Measurements from ENCODE around the gene SCIMP. TPM values are rescaled to one million over a fixed set of nuclear protein-coding genes. Genes with fewer than 3 reads are reported as not detected.

SCIMP gene
- polyA plus RNA-seq, 1 donor (not counting 4 experiments of a cell fraction or from before 2014, with no cell fraction given), result not detected

DNA sequence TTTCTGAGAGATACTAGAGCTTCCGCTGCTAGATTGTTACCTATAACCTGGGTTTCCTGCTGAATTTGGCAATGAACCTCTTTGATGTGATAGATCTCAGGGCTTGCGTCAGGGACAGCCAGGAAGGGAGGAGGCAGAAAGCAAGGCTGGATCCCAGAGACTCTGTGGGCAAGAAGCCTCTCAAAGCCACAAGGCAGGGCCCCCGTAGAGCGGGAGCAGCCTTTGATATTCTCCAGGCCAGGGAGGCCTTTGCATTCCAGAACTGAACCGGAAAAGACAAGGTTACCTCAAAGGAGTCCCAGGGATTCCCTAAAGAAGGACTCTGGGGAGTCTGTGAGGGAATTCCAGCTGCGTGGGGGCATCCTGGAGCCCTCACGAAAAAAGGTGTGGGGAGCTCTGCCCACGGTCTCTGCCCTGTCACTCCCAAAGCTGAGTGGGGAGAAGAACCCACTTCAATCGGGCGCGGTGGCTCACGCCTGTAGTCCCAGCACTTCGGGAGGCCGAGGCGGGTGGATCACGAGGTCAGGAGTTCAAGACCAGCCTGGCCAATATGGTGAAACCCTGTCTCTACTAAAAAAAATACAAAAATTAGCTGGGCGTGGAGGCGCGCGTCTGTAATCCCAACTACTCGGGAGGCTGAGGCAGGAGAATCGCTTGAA is 14.3 kb upstream of the SCIMP start:
- H2AFZ ChIP-seq (ENCODE audit: control insufficient read depth, low read length), result no peak overlapping the region
- H3K27me3 ChIP-seq (ENCODE audit: control insufficient read depth, extremely low read depth, insufficient read depth, low read length), result no peaks in the 10 kb centered on the region
- H3K36me3 ChIP-seq (ENCODE audit: control insufficient read depth in 2 of 2, extremely low read depth in 1 of 2, insufficient read depth in 2 of 2, low read length in 2 of 2), result no peaks in the 10 kb centered on the region
- H3K4me2 ChIP-seq (ENCODE audit: control insufficient read depth, extremely low read depth, insufficient read depth, low read depth, low read length), result no peak overlapping the region
- H3K9me1 ChIP-seq (ENCODE audit: control insufficient read depth, extremely low read depth, insufficient read depth, low read length), result no peaks in the 10 kb centered on the region
- no peak overlapping the region for H3K4me3 ChIP-seq (ENCODE audit: control insufficient read depth in 2 of 3, extremely low read depth in 1 of 3, insufficient read depth in 2 of 3, low read depth in 1 of 3, low read length in 3 of 3)
- no peak overlapping the region for H3K27ac ChIP-seq (ENCODE audit: control insufficient read depth, insufficient read depth, low read length)
- no peak overlapping the region for H3K9ac ChIP-seq (ENCODE audit: control insufficient read depth, extremely low read depth, insufficient read depth, low read length)
- dilution Hi-C loops (cut with MboI; ENCODE audit: extremely low pct_ligation_motif_present, low sequenced_read_pairs), result no loop called here
- FAIRE-seq (no peak), DNase-seq (ENCODE audit: low read depth, low spot score) (no peak)
- H3K9me3 ChIP-seq (ENCODE audit: control insufficient read depth, low read depth, low read length), result no peaks in the 10 kb centered on the region
- H3K4me1 ChIP-seq (ENCODE audit: control insufficient read depth, extremely low read depth, insufficient read depth, low read length), result peaks cover 2% of the 10 kb centered on the region
- no peaks in the 10 kb centered on the region for H4K20me1 ChIP-seq (ENCODE audit: control insufficient read depth, extremely low read depth, insufficient read depth, low read length)
- TF ChIP-seq, protein P1, sequence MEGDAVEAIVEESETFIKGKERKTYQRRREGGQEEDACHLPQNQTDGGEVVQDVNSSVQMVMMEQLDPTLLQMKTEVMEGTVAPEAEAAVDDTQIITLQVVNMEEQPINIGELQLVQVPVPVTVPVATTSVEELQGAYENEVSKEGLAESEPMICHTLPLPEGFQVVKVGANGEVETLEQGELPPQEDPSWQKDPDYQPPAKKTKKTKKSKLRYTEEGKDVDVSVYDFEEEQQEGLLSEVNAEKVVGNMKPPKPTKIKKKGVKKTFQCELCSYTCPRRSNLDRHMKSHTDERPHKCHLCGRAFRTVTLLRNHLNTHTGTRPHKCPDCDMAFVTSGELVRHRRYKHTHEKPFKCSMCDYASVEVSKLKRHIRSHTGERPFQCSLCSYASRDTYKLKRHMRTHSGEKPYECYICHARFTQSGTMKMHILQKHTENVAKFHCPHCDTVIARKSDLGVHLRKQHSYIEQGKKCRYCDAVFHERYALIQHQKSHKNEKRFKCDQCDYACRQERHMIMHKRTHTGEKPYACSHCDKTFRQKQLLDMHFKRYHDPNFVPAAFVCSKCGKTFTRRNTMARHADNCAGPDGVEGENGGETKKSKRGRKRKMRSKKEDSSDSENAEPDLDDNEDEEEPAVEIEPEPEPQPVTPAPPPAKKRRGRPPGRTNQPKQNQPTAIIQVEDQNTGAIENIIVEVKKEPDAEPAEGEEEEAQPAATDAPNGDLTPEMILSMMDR (optimal IDR thresholded peaks at IDR 0.05 in 1 of 3, IDR thresholded peaks at IDR 0.05 in 1 of 3, conservative IDR thresholded peaks at IDR 0.05 in 1 of 3; ENCODE audit: extremely low read depth in 1 of 3, insufficient read depth in 2 of 3, low read length in 3 of 3), result no peak
- no peak for TF ChIP-seq EZH2 (IDR thresholded peaks at IDR 0.05; ENCODE audit: low read length)
- H3K79me2 ChIP-seq (ENCODE audit: control insufficient read depth, insufficient read depth, low read length), result no peaks in the 10 kb centered on the region

DNA sequence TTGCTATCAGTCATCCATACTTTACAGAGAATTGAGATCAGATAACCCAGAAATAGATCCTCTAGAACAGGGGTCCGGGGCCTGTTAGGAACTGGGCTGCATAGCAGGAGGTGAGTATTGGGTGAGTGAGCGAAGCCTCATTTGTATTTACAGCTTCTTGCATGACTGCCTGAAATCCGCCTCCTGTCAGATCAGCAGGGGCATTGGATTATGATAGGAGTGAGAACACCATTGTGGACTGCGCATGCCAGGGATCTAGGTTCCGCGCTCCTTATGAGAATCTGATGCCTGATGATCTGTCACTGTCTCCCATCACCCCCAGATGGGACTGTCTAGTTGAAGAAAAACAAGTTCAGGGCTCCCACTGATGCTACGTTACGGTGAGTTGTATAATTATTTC is 13.0 kb upstream of the SCIMP start:
- H3K9me1 ChIP-seq (ENCODE audit: control insufficient read depth, extremely low read depth, insufficient read depth, low read length), result no peaks in the 10 kb centered on the region
- no peak for TF ChIP-seq EZH2 (IDR thresholded peaks at IDR 0.05; ENCODE audit: low read length)
- TF ChIP-seq, protein P1 (optimal IDR thresholded peaks at IDR 0.05 in 1 of 3, IDR thresholded peaks at IDR 0.05 in 1 of 3, conservative IDR thresholded peaks at IDR 0.05 in 1 of 3; ENCODE audit: extremely low read depth in 1 of 3, insufficient read depth in 2 of 3, low read length in 3 of 3), result no peak
- no peaks in the 10 kb centered on the region for H3K27me3 ChIP-seq (ENCODE audit: control insufficient read depth, extremely low read depth, insufficient read depth, low read length)
- dilution Hi-C loops (cut with MboI; ENCODE audit: extremely low pct_ligation_motif_present, low sequenced_read_pairs), result no loop called here
- H3K4me2 ChIP-seq (ENCODE audit: control insufficient read depth, extremely low read depth, insufficient read depth, low read depth, low read length), result no peak overlapping the region
- no peak overlapping the region for H3K4me3 ChIP-seq (ENCODE audit: control insufficient read depth in 2 of 3, extremely low read depth in 1 of 3, insufficient read depth in 2 of 3, low read depth in 1 of 3, low read length in 3 of 3)
- no peak overlapping the region for H3K9ac ChIP-seq (ENCODE audit: control insufficient read depth, extremely low read depth, insufficient read depth, low read length)
- H3K27ac ChIP-seq (ENCODE audit: control insufficient read depth, insufficient read depth, low read length), result no peak overlapping the region
- peaks cover 4% of the 10 kb centered on the region for H3K4me1 ChIP-seq (ENCODE audit: control insufficient read depth, extremely low read depth, insufficient read depth, low read length)
- no peak for DNase-seq (ENCODE audit: low read depth, low spot score)
- no peaks in the 10 kb centered on the region for H3K79me2 ChIP-seq (ENCODE audit: control insufficient read depth, insufficient read depth, low read length)
- no peaks in the 10 kb centered on the region for H4K20me1 ChIP-seq (ENCODE audit: control insufficient read depth, extremely low read depth, insufficient read depth, low read length)
- no peaks in the 10 kb centered on the region for H3K9me3 ChIP-seq (ENCODE audit: control insufficient read depth, low read depth, low read length)
- H3K36me3 ChIP-seq (ENCODE audit: control insufficient read depth in 2 of 2, extremely low read depth in 1 of 2, insufficient read depth in 2 of 2, low read length in 2 of 2), result no peaks in the 10 kb centered on the region
- no peak for FAIRE-seq
- no peak overlapping the region for H2AFZ ChIP-seq (ENCODE audit: control insufficient read depth, low read length)
